Peyer's patch (tissue), 4 donors: ENCODE results near the gene NTN1.

Experiments used
- CTCF ChIP-seq, 6 experiments: fragments of 450-650 bp in 4 of 6; fragments of 200-600 bp in 2 of 6; sonication (generic) in 1 of 6; IDR thresholded peaks; one replicate each; pipeline ENCODE4 v1.5.1; 2017 to 2019; ENCODE audit warnings: antibody characterized with exemption in 6 of 6, mild to moderate bottlenecking in 3 of 6, moderate library complexity in 1 of 6
- POLR2A ChIP-seq, 2 donors: fragments of 450-650 bp; IDR thresholded peaks; one replicate each; pipeline ENCODE4 v1.5.1; 2017; ENCODE audit warnings: antibody characterized with exemption in 2 of 2, mild to moderate bottlenecking in 2 of 2, moderate library complexity in 2 of 2

GRCh38 chr17:9124554-9124935, 103.2 kb downstream of the NTN1 start:
- TF ChIP-seq CTCF (IDR thresholded peaks at IDR 0.05), result no peak
- no peak for TF ChIP-seq POLR2A (IDR thresholded peaks at IDR 0.05)
